Effector memory CD4-positive, alpha-beta T cell (primary cell): ENCODE data around the gene NRM.
"Not testable (repeated sequence)": the region's sequence is repeated elsewhere in the genome, so short reads cannot be mapped to it uniquely, and the experiment has no call there.

Experiments
- DNase-seq, 3 donors: peaks; one replicate each; pipeline ENCODE4 v3.0.0-alpha.2; 2020
- H3K27ac ChIP-seq: 2 replicates; pipeline ENCODE4 v1.7.0; 2013; ENCODE audit warnings: mild to moderate bottlenecking, low read length, moderate library complexity; ENCODE audit not compliant: insufficient read depth, poor library complexity, severe bottlenecking
- H3K27me3 ChIP-seq: replicated peaks from 2 replicates; pipeline ENCODE4 v1.7.0; 2013; ENCODE audit warnings: mild to moderate bottlenecking, low read length; ENCODE audit not compliant: insufficient read depth, control insufficient read depth, poor library complexity, severe bottlenecking
- H3K36me3 ChIP-seq: 2 replicates; pipeline ENCODE4 v1.7.0; 2013; ENCODE audit warnings: mild to moderate bottlenecking, low read length, moderate library complexity; ENCODE audit not compliant: control insufficient read depth, insufficient read depth
- H3K4me1 ChIP-seq: 2 replicates; pipeline ENCODE4 v1.7.0; 2013; ENCODE audit warnings: low read length, mild to moderate bottlenecking; ENCODE audit not compliant: control insufficient read depth, insufficient read depth, poor library complexity, severe bottlenecking
- H3K4me3 ChIP-seq: 2 replicates; pipeline ENCODE4 v1.7.0; 2013; ENCODE audit warnings: low read length, low read depth, mild to moderate bottlenecking; ENCODE audit not compliant: insufficient read depth, poor library complexity, severe bottlenecking
- H3K9me3 ChIP-seq: 2 replicates; pipeline ENCODE4 v1.7.0; 2013; ENCODE audit warnings: mild to moderate bottlenecking, low read length, moderate library complexity; ENCODE audit not compliant: control insufficient read depth

NRM gene

GRCh38 chr6:30666300-30666699 lies 24.5 kb downstream of the NRM start:
- not testable (repeated sequence) for H3K27me3 ChIP-seq, H3K9me3 ChIP-seq

DNA sequence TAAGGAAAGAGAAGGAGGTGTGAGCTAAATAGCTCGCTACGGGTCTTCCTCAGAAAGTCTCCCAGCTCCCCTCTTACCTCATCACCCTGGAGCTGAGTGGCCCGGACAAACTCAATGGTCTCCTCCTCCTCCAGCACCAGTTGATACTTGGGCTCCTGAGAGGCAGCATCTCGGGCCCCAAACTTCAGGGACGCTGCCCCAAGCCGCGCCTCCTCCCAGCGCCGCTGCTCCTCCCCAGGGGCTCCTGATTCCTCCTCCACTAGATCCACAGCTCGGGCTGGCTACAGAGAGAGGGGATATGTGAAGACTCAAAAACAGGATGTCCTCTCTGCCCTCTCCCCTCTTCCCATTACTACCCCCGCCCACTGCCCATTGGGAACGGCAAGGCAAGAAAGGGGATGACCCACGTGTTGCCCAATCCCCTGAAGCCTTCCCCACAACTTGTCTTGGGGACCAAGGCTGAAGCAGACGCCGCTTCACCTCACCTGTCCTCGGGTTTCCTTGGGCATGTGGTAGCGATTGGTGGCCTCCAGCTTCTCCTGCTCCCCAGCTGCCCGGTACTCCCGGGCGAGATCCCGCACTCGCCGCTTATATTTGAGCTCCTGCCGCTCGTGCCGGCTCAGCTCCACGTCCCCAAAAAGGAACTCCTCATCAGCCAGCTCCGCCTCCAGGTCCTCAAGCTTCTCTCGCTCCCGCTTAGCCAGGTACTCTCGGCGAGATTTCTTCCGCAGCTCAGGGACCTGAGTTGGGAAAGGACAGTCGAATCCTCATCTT lies 25.6 kb downstream of the NRM start:
- Histone ChIP-seq H3K4me3 (no peak overlapping the region), H3K27ac (no peak overlapping the region), H3K9me3 (no peaks in the 10 kb centered on the region), H3K36me3 (peaks cover 60% of the 10 kb centered on the region), H3K27me3 (no peaks in the 10 kb centered on the region), H3K4me1 (no peaks in the 10 kb centered on the region)
- no peak for DNase-seq

More at GRCh38 chr6:30666300-30666699, 24.5 kb downstream of the NRM start:
- H3K36me3 ChIP-seq: peaks cover 62% of the 10 kb centered on the region
- not testable (repeated sequence) for DNase-seq, H3K4me1 ChIP-seq, H3K27ac ChIP-seq, H3K4me3 ChIP-seq

DNA sequence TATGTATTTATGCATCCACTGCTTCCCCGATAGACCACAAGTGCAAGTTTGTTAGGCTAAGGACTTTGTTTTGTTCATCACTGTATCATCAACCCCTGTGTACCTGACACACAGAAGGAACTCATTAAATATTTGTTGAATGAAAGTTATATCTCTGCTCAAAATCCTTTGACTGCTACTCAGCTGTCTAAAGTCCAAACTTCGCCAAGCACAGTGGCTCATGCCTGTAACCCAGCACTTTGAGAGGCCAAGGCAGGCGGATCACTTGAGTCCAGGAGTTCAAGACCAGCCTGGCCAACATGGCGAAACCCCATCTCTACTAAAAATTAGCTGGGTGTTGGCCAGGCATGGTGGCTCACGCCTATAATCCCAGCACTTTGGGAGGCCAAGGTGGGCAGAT lies 32.9 kb downstream of the NRM start:
- H3K4me3 ChIP-seq, H3K9me3 ChIP-seq, H3K27me3 ChIP-seq, H3K4me1 ChIP-seq, DNase-seq, H3K27ac ChIP-seq: not testable (repeated sequence)
- H3K36me3 ChIP-seq: peaks cover 78% of the 10 kb centered on the region

- no peaks in the 10 kb centered on the region for H3K4me1 ChIP-seq
- no peak for DNase-seq
- H3K36me3 ChIP-seq: peaks cover 78% of the 10 kb centered on the region
- no peak overlapping the region for H3K27ac ChIP-seq
- H3K27me3 ChIP-seq: no peaks in the 10 kb centered on the region
- H3K4me3 ChIP-seq: no peak overlapping the region
- no peaks in the 10 kb centered on the region for H3K9me3 ChIP-seq
Measured at GRCh38 chr6:30657454-30657853, 33.3 kb downstream of the NRM start.

- Histone ChIP-seq H3K4me3 (no peak overlapping the region), H3K36me3 (peaks cover 78% of the 10 kb centered on the region), H3K27ac (no peak overlapping the region), H3K9me3 (no peaks in the 10 kb centered on the region), H3K4me1 (no peaks in the 10 kb centered on the region), H3K27me3 (no peaks in the 10 kb centered on the region)
- DNase-seq: no peak
Measured at GRCh38 chr6:30656513-30656912, 34.3 kb downstream of the NRM start.

DNA sequence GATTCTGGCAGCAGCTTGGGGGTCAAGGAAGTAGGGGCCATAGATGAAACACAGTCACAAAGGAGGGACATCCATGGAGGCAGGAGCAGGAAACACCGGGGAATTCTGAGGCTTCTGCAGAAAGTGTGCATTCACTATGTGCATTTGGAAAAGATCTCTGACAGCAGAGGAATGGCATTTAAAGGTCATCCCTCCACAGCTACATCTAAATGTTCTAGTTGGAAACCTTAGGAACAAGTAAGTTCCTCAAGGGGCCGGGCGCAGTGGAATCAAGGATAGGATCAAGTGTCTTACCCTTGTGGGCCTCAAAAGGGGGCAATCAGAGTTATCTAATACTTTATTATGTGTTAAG lies 35.1 kb downstream of the NRM start:
- DNase-seq: no peak
- no peaks in the 10 kb centered on the region for H3K9me3 ChIP-seq
- no peak overlapping the region for H3K4me3 ChIP-seq
- H3K27ac ChIP-seq: no peak overlapping the region
- no peaks in the 10 kb centered on the region for H3K27me3 ChIP-seq
- peaks cover 84% of the 10 kb centered on the region for H3K36me3 ChIP-seq
- no peaks in the 10 kb centered on the region for H3K4me1 ChIP-seq

- H3K27ac ChIP-seq: no peak overlapping the region
- no peak overlapping the region for H3K4me3 ChIP-seq
- H3K36me3 ChIP-seq: peaks cover 80% of the 10 kb centered on the region
- H3K4me1 ChIP-seq: no peaks in the 10 kb centered on the region
- H3K27me3 ChIP-seq: no peaks in the 10 kb centered on the region
- DNase-seq: no peak
- no peaks in the 10 kb centered on the region for H3K9me3 ChIP-seq
Measured at GRCh38 chr6:30654798-30655742, 35.7 kb downstream of the NRM start.

GRCh38 chr6:30651143-30651542 lies 39.6 kb downstream of the NRM start:
- Histone ChIP-seq H3K27me3 (no peaks in the 10 kb centered on the region), H3K36me3 (peaks cover 54% of the 10 kb centered on the region), H3K27ac (no peak overlapping the region), H3K4me3 (no peak overlapping the region), H3K9me3 (no peaks in the 10 kb centered on the region), H3K4me1 (peaks cover 12% of the 10 kb centered on the region)
- no peak for DNase-seq

GRCh38 chr6:30647242-30648116 lies 43.3 kb downstream of the NRM start:
- no peaks in the 10 kb centered on the region for H3K9me3 ChIP-seq
- H3K4me1 ChIP-seq: peaks cover 12% of the 10 kb centered on the region
- peak overlapping the region; percentile 91 for H3K4me3 ChIP-seq
- H3K27me3 ChIP-seq: no peaks in the 10 kb centered on the region
- peak overlapping the region; percentile 94 for H3K27ac ChIP-seq
- H3K36me3 ChIP-seq: peaks cover 18% of the 10 kb centered on the region
- DNase-seq: peak; percentile 36 to 61 (median 53)
